GM18868 (cell line): ENCODE results near the gene PPP1R11.

ENCODE experiments used
- ATAC-seq: cut with Tn5 transposase; IDR thresholded peaks from one replicate; pipeline ENCODE4 v1.9.1; 2021; ENCODE audit warnings: mild to moderate bottlenecking, moderate library complexity; ENCODE audit not compliant: unreplicated experiment

PPP1R11 gene

DNA sequence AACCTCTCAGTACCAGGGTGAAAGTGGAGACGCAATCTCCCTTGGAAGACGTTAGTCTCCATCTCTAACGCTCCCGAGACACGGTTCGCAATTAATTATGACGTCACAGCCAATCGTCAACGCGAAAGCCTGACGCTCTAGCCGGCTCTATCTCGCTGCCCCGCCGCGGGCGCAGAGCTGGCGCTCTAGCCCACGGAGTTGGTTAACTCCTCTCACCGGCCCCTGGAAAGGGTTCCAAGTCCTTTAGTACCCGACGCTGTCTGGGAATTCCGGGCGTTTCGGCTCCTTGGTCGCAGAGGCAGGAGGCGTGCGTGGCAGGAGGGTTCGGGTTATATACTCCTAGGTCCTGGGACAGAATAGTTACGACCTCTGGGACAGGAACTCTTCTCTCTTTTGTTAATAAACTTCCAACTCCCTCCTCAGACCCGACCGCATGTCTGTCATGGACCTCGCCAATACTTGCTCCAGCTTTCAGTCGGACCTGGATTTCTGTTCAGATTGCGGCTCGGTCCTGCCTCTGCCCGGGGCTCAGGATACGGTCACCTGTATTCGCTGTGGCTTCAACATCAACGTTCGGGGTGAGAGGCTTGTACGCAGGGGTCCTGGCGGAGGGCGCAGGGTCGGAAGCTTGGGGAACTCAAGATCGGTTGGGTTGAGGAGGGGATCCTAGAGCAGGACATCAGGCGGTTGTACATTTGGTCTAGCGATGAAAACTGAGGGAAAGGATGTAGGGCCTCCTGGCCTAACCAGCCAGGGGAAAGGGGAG is 5.7 kb upstream of the PPP1R11 start, which contains the start of gene POLR1H:
Gene POLR1H, plus strand, starts transcription at position 174 of the 766 bp plus-strand sequence. Its CDS starts 260 bp downstream, at position 434.
- peak; percentile 87 for ATAC-seq

DNA sequence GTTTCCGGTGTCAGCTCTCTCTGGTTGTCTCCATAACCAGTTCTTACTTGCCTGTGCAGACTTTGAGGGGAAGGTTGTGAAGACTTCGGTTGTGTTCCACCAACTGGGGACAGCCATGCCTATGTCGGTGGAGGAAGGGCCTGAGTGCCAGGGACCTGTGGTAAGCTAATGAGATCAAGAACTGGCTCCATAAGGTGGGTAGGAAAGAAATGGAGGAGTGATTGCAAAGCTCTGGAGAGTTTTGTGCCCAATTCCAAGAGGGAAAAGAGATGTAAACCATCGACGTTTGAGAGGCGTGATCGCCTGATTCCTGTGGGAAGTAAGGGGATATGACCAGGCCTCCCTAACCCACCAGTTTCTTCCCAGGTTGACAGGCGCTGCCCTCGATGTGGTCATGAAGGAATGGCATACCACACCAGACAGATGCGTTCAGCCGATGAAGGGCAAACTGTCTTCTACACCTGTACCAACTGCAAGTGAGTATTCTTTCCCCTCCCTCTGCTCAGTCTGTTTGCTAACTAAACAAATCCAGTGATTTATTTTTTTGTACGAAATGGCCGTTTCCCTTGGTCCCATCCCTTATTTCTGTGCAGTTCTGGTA is 5.0 kb upstream of the PPP1R11 start:
- ATAC-seq, result peak; percentile 15

- no peak for ATAC-seq
These were observed 4.4 kb upstream of the PPP1R11 start for GRCh38 chr6:30062471-30063178.

DNA sequence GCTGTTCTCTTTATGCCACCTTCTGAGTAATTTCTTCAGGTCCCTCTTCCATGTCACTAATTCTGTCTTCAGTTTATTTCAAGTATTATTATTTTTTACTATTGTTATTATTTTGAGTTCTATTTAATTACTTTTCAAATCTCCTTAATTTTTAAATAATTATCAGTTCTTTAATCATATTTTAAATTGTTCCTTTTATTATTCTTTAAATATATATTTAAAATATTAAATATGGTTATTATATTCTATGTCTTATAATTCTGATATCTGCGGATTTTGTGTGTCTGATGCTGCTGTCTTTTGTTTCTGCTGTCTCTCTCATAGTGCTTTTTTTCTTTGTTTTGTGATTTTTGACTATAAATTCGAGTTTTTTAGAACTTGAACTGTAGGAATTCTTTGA is 3.7 kb upstream of the PPP1R11 start:
- no peak for ATAC-seq

DNA sequence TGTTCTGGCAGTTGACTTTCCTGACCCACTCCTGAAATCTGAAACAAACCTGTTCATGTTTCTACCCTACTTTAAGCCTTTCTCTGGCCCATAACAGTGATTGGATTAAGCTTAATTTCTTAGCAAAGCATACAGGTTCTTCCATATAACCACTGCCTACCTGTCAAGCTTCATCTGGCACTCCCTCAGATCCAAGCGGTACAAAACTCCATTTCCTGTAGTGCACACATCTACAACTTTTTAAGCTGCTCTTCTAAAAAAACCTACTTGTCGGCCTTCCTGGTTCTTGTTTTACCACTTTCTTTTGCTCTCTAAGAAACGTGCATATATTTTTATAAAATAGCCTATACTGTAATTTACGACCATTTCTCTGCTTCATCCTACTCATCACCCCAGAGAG is 916 bp upstream of the PPP1R11 start:
- no peak for ATAC-seq

GRCh38 chr6:30067460-30068139 is 602 bp downstream of the PPP1R11 start:
- no peak for ATAC-seq

DNA sequence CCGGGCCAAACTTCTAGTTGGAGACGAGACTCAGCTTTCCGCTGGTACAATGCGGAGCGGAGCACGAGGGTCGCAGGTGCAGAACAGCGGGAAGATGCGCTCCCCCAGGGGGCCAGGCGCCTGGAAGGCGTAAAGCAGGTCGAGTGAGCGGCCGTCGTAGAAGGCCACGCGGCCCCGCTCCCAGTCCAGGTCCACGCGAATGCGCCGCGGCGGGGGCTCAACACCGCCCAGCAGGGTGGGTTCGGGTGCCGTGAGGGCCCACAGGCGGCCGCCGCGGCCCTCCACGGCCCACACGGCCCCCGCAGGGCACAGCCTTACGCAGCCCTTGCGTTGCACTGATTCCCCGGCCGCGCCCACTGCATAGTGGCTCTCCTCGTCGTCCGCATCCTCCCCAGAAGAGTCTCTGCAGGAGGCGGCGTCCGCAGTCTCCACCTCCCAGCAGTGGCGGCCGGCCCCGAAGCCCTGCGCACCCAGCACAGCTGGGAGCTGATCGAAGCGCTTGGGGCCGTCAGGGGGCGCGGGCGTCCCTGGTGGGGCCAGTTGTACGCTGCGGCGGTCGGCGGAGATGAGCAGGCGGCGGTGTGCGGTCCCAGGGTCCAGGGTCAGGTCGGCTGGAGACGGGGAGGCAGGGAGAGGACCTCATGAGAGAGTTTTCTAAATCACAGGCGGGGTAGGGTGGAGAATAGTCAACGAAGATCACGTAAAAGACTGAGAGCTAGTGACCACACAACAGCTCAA is 4.3 kb downstream of the PPP1R11 start:
- ATAC-seq, result no peak

DNA sequence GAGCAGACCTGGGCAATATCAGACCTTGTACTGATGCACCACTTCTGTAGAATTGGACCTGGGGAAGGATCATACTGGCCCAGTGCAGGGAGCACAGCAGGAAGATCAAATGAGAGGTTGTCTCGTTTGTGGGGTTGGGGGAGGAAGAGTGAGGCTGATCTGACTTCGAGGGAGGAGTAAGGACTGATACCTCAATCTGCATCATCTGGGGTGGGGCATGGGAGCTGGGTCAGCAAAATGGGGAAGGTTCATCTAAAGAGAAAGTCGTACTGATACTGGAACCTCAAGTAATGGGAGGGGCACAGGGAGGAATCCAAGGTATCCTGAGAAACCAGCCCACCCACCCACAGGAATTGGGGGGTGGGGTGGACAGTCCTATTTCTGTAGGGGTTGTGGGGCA is 4.9 kb downstream of the PPP1R11 start:
- ATAC-seq, result no peak

DNA sequence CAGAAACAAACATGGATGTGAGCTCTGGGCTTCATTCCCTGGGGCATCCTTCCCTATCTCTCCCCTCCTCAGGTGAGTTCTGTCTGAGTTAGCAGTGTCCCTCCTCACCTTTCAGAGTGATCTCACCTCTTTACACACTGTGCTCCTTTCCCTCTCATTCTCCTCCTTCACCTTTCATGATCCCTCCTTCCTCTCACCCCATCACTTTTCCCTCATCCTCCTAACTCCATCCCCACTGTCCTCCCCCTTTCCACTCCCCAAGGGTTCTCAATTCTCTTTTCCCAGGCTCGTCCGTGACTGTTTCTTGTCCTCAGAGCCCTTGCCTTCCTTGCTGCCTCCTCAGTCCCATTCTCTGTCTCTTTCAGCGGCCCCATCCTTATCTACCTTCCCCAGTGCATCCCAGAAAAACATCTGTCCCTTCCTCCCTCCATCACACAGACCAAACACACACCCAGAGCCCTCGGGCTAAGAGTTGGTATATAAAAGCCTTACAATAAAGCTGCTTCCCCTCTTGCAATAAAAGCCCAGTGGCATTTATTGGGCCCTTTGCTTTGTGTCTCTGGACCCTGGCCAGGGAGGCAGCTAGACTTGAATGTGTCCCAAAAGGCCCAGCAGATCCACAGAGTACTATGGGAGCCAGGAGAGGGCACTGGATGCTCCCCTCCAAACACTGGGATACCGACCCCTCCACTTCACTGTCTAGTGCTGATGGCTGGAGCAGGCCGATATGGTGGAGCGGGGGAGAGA is 6.7 kb downstream of the PPP1R11 start:
- ATAC-seq, result no peak

DNA sequence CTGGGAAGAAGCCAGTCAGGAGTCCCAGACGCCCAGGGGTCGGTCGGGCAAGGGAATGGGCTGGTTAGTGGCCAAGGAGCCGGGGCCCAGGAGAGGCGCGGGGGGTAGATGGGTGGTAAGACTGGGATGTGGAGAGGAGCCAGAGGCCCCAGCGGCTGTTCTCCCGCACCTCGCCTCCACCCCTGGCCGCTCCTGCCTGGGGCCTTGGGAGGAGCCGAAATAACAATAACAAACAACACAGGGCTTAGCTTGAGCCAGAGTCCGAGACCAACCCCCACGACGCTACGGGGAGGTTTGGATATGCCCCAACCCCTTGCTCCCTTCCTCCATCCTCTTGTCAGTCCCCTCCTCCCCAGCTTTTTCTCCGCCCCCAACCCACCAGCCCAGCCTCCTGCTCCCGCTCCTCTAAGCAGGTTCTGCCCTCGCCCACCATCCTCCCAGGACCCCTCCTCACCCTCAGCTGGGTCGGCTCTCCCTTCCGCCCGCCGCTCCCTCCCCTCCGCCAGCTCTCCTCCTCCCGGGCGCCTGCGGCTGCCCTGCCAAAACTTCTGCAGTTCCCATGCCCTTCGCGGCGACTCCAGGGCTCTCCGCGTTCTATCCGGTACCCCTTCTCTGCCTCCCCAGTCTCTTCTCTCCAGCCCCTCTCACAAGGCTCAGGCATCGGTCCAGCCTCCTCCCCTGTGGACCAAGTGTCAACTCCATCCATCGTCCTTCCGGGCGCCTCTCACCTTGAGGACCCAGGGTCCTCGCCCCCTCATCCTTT is 7.5 kb downstream of the PPP1R11 start:
- ATAC-seq, result no peak

DNA sequence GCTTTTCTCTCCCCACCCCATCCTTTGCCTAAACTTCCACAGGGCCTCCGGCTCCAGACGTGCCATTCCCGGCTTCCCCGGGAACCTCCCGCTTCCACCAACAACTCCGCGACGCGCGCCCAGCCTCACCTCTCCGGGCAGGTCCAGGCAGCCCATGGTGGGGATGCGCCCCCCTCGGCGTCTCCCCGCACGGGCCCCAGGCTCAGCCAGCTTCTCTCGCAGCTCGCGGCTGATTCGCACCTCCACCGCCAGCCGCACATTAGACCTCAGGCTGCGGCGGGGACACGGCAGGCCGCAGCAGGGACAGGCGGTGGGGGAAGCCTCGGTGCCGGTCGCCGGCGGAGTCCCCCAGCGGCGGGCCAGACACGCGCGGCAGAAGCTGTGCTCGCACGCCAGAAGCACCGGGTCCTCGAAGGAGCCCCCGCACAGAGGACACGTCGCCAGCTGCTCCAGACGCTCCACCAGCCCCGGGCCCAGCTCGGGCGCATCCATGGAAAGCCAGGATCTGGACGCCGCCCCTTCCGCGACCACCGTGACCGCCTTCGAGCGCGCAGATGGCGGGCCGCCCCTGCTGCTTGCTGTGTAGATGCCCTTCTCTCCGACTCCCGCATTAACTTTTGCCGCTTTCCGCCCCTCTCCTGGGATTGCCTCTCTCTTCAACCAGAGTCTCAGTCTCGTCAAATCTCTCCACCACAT is 8.2 kb downstream of the PPP1R11 start, which contains the start of gene RNF39:
Gene RNF39, minus strand, starts transcription at position 676 of the 696 bp plus-strand sequence. Its CDS starts 184 bp downstream, at position 492.
- ATAC-seq, result no peak

DNA sequence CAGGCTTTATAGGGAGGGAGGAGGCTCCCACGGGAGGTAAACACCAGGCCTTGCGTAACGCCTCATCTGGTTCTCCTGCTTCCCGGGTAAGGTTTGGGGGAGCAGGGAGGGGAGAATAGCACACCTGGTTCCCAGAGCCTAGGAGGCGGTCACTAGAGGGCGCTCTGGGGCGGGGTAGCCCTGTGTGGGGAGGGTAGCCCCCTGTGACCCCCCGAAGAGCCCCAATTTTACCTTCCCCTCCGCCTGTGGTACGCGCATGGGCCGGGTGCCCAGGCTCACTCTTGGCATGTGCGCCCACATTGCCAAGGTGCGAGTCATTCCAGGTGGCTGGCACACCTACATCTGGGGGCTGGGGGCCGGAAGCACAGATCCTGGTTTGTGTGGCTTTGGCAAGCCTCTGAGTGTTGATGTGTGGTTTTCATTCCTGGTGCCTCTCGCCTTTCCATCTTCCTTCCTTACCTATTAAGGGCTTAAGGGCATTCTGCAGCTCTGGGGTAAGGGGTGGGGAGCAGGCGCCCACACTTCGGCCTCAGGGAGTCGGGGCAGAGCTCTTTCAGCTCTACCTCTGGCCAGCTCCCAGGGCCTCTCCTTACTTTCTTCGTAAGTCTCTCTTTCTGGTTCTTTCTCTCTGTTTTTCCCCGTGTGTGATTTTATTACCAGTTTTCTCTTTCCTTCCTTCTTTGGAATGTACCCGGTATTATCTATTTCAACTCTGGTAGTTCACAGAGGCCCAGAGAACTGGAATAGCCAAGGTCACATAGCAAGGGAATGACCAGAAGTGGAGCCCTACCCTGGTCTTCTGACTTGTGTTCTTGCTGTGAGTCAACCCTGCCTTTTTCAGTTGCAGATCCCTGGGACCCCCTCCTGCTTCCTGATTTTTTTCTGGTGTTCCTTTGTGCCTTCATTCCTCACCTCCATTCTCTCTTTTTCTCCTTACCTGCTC is 9.1 kb downstream of the PPP1R11 start:
- ATAC-seq, result no peak

- no peak for ATAC-seq
These were observed 10.2 kb downstream of the PPP1R11 start for GRCh38 chr6:30077218-30077617.

DNA sequence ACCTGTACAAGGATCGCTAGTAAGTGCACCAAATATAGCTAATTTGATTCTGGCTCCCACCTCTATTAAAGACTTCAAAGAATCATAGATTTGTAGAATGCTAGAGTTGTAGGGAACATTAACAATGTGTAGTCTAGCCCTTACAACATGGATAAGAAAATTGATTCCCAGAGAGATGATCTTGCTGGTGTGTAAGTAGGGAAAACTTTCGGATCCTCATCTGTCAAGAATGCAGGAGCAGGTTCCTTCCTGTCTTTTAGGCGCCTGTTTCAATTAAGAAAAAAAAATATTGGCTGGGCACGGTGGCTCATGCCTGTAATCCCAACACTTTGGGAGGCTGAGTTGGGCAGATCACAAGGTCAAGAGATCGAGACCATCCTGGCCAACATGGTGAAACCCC is 20.9 kb downstream of the PPP1R11 start:
- no peak for ATAC-seq

- ATAC-seq, result no peak
These were observed 24.8 kb downstream of the PPP1R11 start for GRCh38 chr6:30091577-30092381.

- ATAC-seq, result no peak
These were observed 26.0 kb downstream of the PPP1R11 start for GRCh38 chr6:30092852-30093543.
